GM13976 (cell line): Measurements from ENCODE around the gene KBTBD13.

Experiments used
- DNase-seq: peaks from one replicate; pipeline ENCODE4 v3.0.0; 2012; ENCODE audit warnings: low spot score
- in situ Hi-C: fragments of 300-500 bp; cut with MboI; formaldehyde crosslinking; loops from one replicate; pipeline ENCODE4 v1.12.0; 2022; ENCODE audit warnings: low sequenced_read_pairs, mixed read lengths, inconsistent platforms; ENCODE audit not compliant: unreplicated experiment
- TF ChIP-seq, protein P1 (sequence below): IDR thresholded peaks from 2 replicates; pipeline ENCODE4 v1.5.1; 2012; ENCODE audit warnings: borderline replicate concordance, mild to moderate bottlenecking; ENCODE audit not compliant: insufficient read depth; ENCODE audit errors: extremely low read depth, missing control alignments, control extremely low read depth

Gene KBTBD13

DNA sequence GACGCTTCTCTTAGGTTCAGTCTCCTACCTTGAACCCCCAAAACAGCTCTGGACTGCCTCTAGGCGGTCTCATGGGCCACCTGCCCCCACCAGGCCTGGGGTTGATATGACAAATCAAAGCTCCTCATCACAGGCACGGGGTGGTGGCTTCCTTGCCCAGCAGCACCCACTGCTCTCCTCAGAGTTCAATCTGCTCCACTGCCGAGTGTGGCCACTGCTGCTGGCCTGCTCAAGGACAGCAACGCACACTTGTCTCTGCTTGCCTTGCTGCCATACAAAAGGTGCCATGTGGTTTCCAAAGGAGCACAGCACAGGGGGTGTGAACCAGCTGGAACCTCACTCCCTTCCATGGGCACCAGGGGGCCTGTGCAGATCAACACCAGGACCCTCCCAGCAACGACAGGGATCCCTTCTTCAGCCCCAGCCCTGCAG lies 10.2 kb downstream of the KBTBD13 start:
- in situ Hi-C loops: no loop called here
- TF ChIP-seq, protein P1, sequence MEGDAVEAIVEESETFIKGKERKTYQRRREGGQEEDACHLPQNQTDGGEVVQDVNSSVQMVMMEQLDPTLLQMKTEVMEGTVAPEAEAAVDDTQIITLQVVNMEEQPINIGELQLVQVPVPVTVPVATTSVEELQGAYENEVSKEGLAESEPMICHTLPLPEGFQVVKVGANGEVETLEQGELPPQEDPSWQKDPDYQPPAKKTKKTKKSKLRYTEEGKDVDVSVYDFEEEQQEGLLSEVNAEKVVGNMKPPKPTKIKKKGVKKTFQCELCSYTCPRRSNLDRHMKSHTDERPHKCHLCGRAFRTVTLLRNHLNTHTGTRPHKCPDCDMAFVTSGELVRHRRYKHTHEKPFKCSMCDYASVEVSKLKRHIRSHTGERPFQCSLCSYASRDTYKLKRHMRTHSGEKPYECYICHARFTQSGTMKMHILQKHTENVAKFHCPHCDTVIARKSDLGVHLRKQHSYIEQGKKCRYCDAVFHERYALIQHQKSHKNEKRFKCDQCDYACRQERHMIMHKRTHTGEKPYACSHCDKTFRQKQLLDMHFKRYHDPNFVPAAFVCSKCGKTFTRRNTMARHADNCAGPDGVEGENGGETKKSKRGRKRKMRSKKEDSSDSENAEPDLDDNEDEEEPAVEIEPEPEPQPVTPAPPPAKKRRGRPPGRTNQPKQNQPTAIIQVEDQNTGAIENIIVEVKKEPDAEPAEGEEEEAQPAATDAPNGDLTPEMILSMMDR: no peak
- no peak for DNase-seq

GRCh38 chr15:65087411-65087810 lies 10.9 kb downstream of the KBTBD13 start:
- DNase-seq: no peak
- in situ Hi-C loops: no loop called here
- TF ChIP-seq, protein P1: no peak

- in situ Hi-C loops: no loop called here
- TF ChIP-seq, protein P1: no peak
- no peak for DNase-seq
Measured at GRCh38 chr15:65087873-65088642, 11.5 kb downstream of the KBTBD13 start.

DNA sequence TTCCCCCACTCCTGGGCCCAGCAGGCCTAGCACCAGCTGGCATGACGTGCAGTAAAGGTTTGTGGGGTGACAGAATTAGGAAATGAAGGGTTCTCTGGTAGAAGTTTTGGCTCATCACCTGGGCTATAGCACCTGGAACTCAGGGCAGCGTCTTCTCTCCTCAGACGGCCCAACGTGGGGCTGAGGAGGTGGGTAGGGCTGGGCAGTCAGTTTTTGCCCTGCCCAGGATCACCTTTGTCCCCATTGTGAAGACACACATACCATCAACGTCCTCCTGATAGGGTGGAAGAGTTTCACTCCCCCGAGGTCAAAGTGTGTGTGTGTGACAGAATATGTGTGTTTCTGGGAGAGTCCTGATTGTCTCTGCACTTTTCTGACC lies 12.1 kb downstream of the KBTBD13 start:
- DNase-seq: no peak
- TF ChIP-seq, protein P1: no peak
- in situ Hi-C loops: no loop called here

GRCh38 chr15:65089206-65089824 lies 12.8 kb downstream of the KBTBD13 start:
- in situ Hi-C loops: no loop called here
- TF ChIP-seq, protein P1: no peak
- no peak for DNase-seq

- no peak for DNase-seq
- in situ Hi-C loops: no loop called here
- TF ChIP-seq, protein P1: no peak
Measured at GRCh38 chr15:65091946-65092770, 15.6 kb downstream of the KBTBD13 start.
